ENCODE data around the gene MAN1A1. TPM values are rescaled to one million over a fixed set of nuclear protein-coding genes. Genes with fewer than 3 reads are reported as not detected.

The MAN1A1 gene
- total and polyA plus RNA-seq, 2 of the 4 experiments (the other 2 are of a cell fraction), result 5.9 to 6.4 TPM

DNA sequence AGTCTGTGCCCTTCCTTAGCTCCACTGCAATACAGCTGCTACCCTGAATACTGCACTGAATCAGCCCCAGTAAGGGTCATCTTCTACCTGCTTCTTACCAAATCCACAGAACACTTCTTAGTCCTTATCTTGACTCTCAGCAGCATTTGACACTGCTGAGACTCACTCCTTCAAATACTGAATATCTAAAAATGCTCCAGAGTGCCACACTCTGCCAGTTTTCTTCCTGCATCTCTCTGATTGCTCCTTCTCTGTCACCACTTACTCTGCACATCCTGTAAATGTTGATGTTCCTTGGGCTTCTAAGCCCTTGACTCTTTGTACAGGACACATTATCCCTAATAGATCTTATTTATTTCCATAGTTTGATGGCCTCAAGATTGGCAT, 19.8 kb downstream of the MAN1A1 start:
- no peak overlapping the region for H3K4me3 ChIP-seq (ENCODE audit: insufficient read depth, low read depth, low read length)
- H2BK20ac ChIP-seq (ENCODE audit: low read depth, low read length), result no peak overlapping the region
- H3K9me3 ChIP-seq (ENCODE audit: control insufficient read depth, insufficient read depth, low read length), result no peaks in the 10 kb centered on the region
- intact Hi-C loops (cut with micrococcal nuclease), result no loop called here
- no peak overlapping the region for H3K18ac ChIP-seq (ENCODE audit: low read depth, low read length)
- H3K4me2 ChIP-seq (ENCODE audit: low read depth, low read length), result no peak overlapping the region
- dilution Hi-C loops (cut with HindIII; ENCODE audit: low sequenced_read_pairs, unreplicated experiment), result no loop called here
- H3K23ac ChIP-seq (ENCODE audit: low read depth, low read length), result no peak overlapping the region
- no peak overlapping the region for H3K27ac ChIP-seq (ENCODE audit: insufficient read depth, low read length)
- in situ Hi-C loops (cut with MboI; ENCODE audit: low sequenced_read_pairs), result no loop called here
- no TSS peak for BruUV-seq (replicated peaks)
- H3K56ac ChIP-seq (ENCODE audit: extremely low read depth, insufficient read depth, low read length), result no peak overlapping the region
- H3K79me1 ChIP-seq (ENCODE audit: low read depth in 1 of 2, low read length in 2 of 2), result peaks cover 0 to 4% of the 10 kb centered on the region in 2 experiments; a peak in 1 of 4 replicates
- no peak overlapping the region for H2BK5ac ChIP-seq (ENCODE audit: low read depth, low read length, poor library complexity, severe bottlenecking)
- H2AK5ac ChIP-seq (ENCODE audit: low read depth, low read length), result no peak overlapping the region
- no peaks in the 10 kb centered on the region for H4K20me1 ChIP-seq (ENCODE audit: insufficient read depth, low read length)
- H3K9me1 ChIP-seq (ENCODE audit: insufficient read depth, low read length), result no peaks in the 10 kb centered on the region; the same call in 1 of the 2 replicates
- H2AK9ac ChIP-seq (replicated peaks; ENCODE audit: low read depth, low read length, poor library complexity), result no peak overlapping the region
- no peak overlapping the region for H2BK120ac ChIP-seq (ENCODE audit: low read depth, low read length)
- no peak overlapping the region for H2BK15ac ChIP-seq (ENCODE audit: low read depth, low read length)
- no peak overlapping the region for H4K91ac ChIP-seq (ENCODE audit: insufficient read depth, low read depth, low read length)
- H3K9ac ChIP-seq (ENCODE audit: low read depth, low read length), result no peak overlapping the region
- peaks cover 5% of the 10 kb centered on the region for H3K36me3 ChIP-seq (ENCODE audit: control insufficient read depth, insufficient read depth, low read length)
- H4K5ac ChIP-seq (ENCODE audit: low read depth, low read length), result no peak overlapping the region
- H3K27me3 ChIP-seq (ENCODE audit: control insufficient read depth, insufficient read depth, low read length), result no peaks in the 10 kb centered on the region
- DNase-seq (no peak), ATAC-seq (ENCODE audit: low read depth) (no peak)
- no peaks in the 10 kb centered on the region for H3K4me1 ChIP-seq (ENCODE audit: control insufficient read depth, insufficient read depth, low read length)
- H3K14ac ChIP-seq (replicated peaks; ENCODE audit: low read depth, low read length), result no peak overlapping the region
- no peak overlapping the region for H2AFZ ChIP-seq (replicated peaks; ENCODE audit: low read length, poor library complexity)
- H3K4ac ChIP-seq (ENCODE audit: low read depth, low read length), result no peak overlapping the region
- POLR2A ChIA-PET (ENCODE audit: unreplicated experiment), result no interaction called here
- no peak overlapping the region for H4K8ac ChIP-seq (ENCODE audit: low read depth in 2 of 2, low read length in 2 of 2)
- CTCF ChIA-PET, result no interaction called here
- no peak for TF ChIP-seq MAZ (IDR thresholded peaks at IDR 0.05; ENCODE audit: borderline replicate concordance, low read depth, low read length)
- no peak for TF ChIP-seq NFE2L2 (IDR thresholded peaks at IDR 0.05; ENCODE audit: low read depth, low read length)
- TF ChIP-seq, protein P1, sequence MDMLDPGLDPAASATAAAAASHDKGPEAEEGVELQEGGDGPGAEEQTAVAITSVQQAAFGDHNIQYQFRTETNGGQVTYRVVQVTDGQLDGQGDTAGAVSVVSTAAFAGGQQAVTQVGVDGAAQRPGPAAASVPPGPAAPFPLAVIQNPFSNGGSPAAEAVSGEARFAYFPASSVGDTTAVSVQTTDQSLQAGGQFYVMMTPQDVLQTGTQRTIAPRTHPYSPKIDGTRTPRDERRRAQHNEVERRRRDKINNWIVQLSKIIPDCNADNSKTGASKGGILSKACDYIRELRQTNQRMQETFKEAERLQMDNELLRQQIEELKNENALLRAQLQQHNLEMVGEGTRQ (IDR thresholded peaks at IDR 0.05; ENCODE audit: low read depth, low read length), result no peak
